DND-41 (cell line): ENCODE data around the gene NPDC1.

Source experiments
- EZH2 ChIP-seq: IDR thresholded peaks from 3 replicates; pipeline ENCODE4 v1.6.1; 2012; ENCODE audit warnings: borderline replicate concordance, low read depth, mild to moderate bottlenecking, moderate library complexity, low read length, inconsistent platforms; ENCODE audit not compliant: severe bottlenecking
- TF ChIP-seq, protein P1 (sequence below): IDR thresholded peaks from 2 replicates; pipeline ENCODE4 v1.5.1; 2012; ENCODE audit warnings: borderline replicate concordance, low read length, moderate library complexity, mild to moderate bottlenecking; ENCODE audit not compliant: poor library complexity, severe bottlenecking; ENCODE audit errors: extremely low read depth

- TF ChIP-seq EZH2 = no peak
- TF ChIP-seq, protein P1, sequence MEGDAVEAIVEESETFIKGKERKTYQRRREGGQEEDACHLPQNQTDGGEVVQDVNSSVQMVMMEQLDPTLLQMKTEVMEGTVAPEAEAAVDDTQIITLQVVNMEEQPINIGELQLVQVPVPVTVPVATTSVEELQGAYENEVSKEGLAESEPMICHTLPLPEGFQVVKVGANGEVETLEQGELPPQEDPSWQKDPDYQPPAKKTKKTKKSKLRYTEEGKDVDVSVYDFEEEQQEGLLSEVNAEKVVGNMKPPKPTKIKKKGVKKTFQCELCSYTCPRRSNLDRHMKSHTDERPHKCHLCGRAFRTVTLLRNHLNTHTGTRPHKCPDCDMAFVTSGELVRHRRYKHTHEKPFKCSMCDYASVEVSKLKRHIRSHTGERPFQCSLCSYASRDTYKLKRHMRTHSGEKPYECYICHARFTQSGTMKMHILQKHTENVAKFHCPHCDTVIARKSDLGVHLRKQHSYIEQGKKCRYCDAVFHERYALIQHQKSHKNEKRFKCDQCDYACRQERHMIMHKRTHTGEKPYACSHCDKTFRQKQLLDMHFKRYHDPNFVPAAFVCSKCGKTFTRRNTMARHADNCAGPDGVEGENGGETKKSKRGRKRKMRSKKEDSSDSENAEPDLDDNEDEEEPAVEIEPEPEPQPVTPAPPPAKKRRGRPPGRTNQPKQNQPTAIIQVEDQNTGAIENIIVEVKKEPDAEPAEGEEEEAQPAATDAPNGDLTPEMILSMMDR = no peak
These were observed 28.8 kb upstream of the NPDC1 start for GRCh38 chr9:137074657-137075274.
